AG04449 (cell line): ENCODE data around the gene ABR.

Experiments
- CTCF ChIA-PET: fragments of 350-600 bp; formaldehyde crosslinking; extraction: SDS; loops from one replicate; lab custom pipeline; 2021; ENCODE audit warnings: antibody characterized with exemption; lab: Yijun Ruan, JAX
- POLR2A ChIA-PET: fragments of 400-600, 350-600 bp; formaldehyde crosslinking; extraction: SDS; loops from one replicate; lab custom pipeline; 2020; ENCODE audit warnings: antibody characterized with exemption, inconsistent platforms; lab: Yijun Ruan, JAX
- DNase-seq: peaks from one replicate; pipeline ENCODE4 v3.0.0-alpha.2; 2010; ENCODE audit warnings: low read depth, low spot score
- H3K4me3 ChIP-seq: 2 replicates; pipeline ENCODE4 v1.5.1; 2011; ENCODE audit warnings: low read depth, mild to moderate bottlenecking, control low read depth, low read length
- TF ChIP-seq, protein P1 (sequence below): IDR thresholded peaks from one replicate; pipeline ENCODE4 v1.5.1; 2011; ENCODE audit warnings: mild to moderate bottlenecking, moderate library complexity, low read length, control low read depth, inconsistent platforms; ENCODE audit not compliant: insufficient read depth; ENCODE audit errors: missing control alignments

The ABR gene

DNA sequence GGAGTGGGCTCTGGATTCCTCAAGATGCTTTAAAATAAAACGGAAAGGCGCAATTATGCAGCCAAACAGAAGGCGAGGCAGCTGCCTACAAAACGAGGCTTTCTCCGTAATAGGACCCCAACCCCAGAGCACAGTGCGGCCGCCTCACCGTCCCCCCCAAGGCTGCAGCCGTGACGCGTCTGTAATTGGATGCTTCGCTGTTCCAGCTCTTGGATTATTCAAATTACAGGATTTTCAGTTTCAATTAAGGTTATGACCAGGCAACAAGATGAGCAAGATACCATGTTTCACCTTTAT lies 37.3 kb upstream of the ABR start:
- ChIA-PET CTCF (interaction anchor here (1.1 to 1.4 kb wide), 3 partner anchors 11 to 95 kb away, joined by 3 to 4 read pairs (median 3); no protein-coding TSS in a partner anchor), POLR2A (no interaction called here)
- no peak overlapping the region for H3K4me3 ChIP-seq
- TF ChIP-seq, protein P1, sequence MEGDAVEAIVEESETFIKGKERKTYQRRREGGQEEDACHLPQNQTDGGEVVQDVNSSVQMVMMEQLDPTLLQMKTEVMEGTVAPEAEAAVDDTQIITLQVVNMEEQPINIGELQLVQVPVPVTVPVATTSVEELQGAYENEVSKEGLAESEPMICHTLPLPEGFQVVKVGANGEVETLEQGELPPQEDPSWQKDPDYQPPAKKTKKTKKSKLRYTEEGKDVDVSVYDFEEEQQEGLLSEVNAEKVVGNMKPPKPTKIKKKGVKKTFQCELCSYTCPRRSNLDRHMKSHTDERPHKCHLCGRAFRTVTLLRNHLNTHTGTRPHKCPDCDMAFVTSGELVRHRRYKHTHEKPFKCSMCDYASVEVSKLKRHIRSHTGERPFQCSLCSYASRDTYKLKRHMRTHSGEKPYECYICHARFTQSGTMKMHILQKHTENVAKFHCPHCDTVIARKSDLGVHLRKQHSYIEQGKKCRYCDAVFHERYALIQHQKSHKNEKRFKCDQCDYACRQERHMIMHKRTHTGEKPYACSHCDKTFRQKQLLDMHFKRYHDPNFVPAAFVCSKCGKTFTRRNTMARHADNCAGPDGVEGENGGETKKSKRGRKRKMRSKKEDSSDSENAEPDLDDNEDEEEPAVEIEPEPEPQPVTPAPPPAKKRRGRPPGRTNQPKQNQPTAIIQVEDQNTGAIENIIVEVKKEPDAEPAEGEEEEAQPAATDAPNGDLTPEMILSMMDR = no peak
- no peak for DNase-seq

DNA sequence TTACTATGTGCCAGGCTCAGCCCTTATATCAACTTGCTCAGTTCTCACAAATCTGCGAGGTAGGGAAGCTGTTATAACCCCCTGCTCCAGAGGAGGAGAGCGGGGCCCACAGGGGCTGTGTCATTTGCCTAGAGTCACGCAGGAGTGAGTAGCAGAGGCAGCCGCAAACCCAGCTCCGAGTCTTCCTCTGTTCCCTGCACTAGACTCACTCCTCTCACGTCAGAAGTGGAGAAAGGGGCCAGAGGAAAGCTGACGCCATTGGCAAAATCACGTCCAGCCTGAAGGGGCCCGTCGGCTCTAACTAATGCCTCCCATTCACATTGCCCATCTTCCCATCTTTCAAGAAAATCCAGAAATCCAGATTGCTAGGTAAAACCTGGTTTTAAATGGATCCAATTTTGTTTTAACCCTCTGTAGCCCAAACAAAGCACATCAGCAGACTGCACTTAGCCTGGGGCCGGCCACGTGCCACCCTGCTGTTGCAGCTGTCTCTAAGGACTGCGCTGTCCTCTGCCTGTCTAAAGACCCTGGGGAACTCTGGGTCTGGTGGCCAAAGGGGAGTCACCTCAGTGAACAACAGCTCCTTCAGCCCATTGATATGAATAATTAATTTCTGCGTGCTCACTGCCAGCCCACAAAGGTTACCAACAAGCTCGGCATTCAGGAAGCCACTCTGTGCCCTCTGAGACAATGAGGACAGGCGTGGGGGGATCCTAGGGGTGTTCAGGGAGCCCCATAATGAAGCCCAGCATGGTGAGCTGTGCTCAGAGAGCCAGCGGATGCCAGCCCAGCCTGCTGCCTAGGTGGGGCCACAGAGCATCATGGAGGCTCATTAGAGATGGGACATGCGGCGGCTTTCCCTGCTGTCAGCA lies 36.7 kb upstream of the ABR start:
- POLR2A ChIA-PET = no interaction called here
- DNase-seq = no peak
- TF ChIP-seq, protein P1 = no peak
- no peak overlapping the region for H3K4me3 ChIP-seq
- CTCF ChIA-PET = interaction anchor here (1.1 to 1.4 kb wide), 3 partner anchors 10 to 94 kb away, joined by 3 to 4 read pairs (median 3); no protein-coding TSS in a partner anchor

DNA sequence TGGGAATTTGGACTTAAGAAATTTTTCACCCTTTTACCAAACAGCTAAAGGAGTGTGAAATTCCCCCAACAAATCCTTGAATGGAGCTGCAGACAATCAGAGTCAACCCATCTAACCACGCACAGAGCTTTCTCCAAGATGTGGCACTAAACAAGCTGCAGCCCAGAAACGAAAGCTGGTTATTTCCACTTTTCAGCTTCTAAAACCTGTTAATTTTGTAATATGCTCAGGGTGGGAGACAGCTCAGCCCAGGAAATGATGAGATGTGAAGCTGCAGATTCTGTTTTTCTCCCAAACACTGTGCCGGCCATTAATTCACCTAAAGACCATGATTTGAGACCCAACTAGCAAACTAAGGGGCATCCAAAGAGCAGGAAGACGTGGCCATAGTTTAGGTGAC lies 33.2 kb upstream of the ABR start:
- TF ChIP-seq, protein P1 = no peak
- ChIA-PET POLR2A (interaction anchor here (0.6 kb wide), 1 partner anchor 1105 kb away, joined by 3 read pairs; no protein-coding TSS in a partner anchor), CTCF (interaction anchor here (0.8 to 1.5 kb wide), 2 partner anchors 15 to 26 kb away, joined by 3 to 7 read pairs; no protein-coding TSS in a partner anchor)
- DNase-seq = no peak
- H3K4me3 ChIP-seq = no peak overlapping the region

DNA sequence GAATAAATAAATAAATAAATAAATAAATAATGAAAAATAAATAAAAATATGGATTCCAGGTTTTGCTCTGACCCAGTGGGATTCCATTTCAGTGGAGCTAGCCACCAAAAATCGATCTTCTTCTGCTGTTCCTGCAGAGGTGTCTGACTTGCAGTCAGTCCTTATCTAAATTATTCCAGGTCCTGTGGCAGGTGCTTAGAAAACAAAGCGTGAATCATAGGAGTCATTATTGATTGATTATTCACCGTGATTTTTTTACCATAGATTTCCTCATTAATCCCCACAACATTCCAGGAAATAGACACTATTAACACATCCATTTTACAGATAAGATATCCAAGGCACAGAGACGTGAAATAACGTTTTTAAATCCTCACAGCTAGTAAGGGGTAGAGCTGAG lies 31.5 kb upstream of the ABR start:
- H3K4me3 ChIP-seq = no peak overlapping the region
- ChIA-PET CTCF (no interaction called here), POLR2A (no interaction called here)
- DNase-seq = no peak
- TF ChIP-seq, protein P1 = no peak

DNA sequence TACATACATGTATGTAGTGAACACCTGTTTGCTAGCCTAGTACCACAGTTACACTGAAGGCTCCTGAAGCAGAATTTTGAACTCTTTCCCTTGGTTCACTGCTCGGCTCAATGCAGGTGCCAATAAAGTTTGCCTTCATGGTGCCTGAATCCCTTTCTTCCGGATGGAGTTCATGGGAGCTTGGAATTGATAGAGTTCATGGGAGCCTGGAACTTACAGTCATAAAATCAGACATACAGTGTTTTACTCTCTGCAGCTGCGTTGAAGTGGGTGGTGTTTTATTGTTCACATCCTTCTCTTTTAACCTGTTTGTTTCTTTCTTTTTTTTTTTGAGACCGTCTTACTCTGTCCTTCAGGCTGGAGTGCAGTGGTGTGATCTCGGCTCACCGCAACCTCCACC lies 29.2 kb upstream of the ABR start:
- no peak for DNase-seq
- no peak overlapping the region for H3K4me3 ChIP-seq
- POLR2A ChIA-PET = no interaction called here
- CTCF ChIA-PET = interaction anchor here (2.2 kb wide), 1 partner anchor 21 kb away, joined by 5 read pairs; no protein-coding TSS in a partner anchor
- TF ChIP-seq, protein P1 = no peak

DNA sequence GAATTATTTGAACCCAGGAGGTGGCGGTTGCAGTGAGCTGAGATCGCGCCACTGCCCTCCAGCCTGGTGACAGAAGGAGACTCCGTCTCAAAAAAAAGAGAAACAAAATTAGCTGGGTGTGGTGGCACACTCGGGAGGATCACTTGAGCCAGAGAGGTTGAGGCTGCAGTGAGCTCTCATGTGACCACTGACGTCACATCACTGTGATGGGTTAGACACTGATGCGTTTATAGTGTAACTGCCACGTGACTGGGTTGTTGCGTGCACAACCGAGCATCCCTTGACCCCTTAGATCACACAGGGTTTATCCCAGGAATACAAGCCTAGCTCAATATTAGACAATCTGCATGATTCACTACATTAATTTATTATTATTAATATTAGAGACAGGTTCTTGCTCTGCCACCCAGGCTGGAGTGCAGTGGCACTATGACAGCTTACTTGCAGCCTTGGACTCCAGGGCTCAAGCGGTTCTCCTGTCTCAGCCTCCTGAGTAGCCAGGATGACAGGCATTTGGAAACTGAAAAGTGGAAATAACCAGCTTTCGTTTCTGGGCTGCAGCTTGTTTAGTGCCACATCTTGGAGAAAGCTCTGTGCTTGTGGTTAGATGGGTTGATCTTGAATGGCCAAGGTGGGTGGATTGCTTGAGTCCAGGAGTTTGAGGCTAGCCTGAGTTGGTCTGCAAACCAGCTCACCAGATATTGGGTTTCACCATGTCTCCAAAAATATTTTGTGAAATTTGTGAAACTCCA lies 26.4 kb upstream of the ABR start:
- TF ChIP-seq, protein P1 = no peak
- ChIA-PET CTCF (interaction anchor here (0.9 to 1.5 kb wide), 2 partner anchors 11 to 16 kb away, joined by 3 to 5 read pairs; no protein-coding TSS in a partner anchor), POLR2A (interaction anchor here (0.6 kb wide), 1 partner anchor 14 kb away, joined by 3 read pairs; no protein-coding TSS in a partner anchor)
- no peak overlapping the region for H3K4me3 ChIP-seq
- no peak for DNase-seq
